ENCODE data around the gene TMEM150B.

Gene TMEM150B

DNA sequence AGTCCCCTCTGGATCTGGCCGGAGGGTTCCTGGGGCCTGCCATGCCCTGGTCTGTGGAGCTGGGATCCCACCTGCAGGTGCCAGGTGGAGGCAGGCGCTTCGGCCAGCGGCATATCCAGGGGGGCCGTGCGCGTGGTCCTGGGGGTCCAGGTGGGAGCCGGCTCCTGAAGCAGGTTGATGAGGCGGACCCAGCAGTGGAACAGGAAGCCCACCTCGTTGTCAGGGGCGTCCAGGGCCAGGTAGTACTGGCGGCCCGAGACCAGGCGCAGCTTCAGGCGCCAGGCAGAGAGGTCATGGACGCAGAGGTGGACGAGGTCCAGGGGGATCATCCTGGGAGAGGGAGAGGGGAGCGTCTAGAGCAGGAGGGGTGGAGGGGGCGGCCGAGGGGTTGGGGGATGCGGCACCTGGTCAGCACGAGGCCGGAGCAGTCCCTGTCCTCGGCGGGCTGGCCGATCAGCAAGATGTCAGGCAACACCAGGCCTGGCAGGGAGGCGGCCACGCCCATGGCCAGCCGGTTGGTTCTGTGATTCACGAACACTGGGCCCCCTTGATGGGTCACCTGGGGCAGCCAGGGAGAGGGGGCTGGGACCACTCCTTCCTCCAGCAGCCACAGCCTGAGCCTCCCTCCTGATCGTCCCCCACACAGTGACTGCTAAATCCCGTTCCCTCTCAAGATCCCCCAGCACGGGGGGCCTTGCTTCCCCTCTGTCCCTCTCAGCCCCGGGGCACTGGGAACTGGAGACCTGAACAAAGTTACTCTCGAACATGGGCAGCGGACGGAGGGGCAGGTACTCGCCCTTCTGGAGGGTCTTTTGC lies 37.2 kb upstream of the TMEM150B start:
- H3K4me1 Mint-ChIP-seq (ENCODE audit: low read depth): no peaks in the 10 kb centered on the region
- intact Hi-C loops (cut with micrococcal nuclease): no loop called here
- H3K27ac Mint-ChIP-seq: no peak overlapping the region
- no peaks in the 10 kb centered on the region for H3K36me3 Mint-ChIP-seq (ENCODE audit: low read depth)
- no peak overlapping the region for H3K4me3 Mint-ChIP-seq
- peaks cover 32% of the 10 kb centered on the region for H3K27me3 Mint-ChIP-seq
- H3K9me3 Mint-ChIP-seq: no peaks in the 10 kb centered on the region

DNA sequence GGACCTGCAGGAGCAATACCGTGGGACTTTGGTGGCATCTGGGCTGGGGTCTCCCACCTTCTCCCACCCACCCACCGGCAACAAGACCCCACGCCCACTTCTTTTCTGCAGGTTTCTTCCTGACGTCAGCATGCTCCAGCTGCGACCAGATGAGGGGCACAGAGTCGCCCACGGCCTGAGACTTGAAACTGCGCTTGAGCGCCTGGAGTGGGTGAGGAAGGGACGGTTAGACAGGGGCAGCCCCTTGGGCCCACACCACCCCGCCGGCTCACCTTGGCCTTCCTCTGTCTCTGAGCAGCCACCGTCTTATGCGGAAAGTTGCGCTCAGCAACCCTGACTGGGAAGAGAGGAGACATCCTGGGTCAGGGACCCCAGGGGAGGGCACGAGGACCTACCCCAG lies 35.8 kb upstream of the TMEM150B start:
- Mint-ChIP-seq H3K36me3 (ENCODE audit: low read depth) (no peaks in the 10 kb centered on the region), H3K27ac (no peak overlapping the region), H3K27me3 (peaks cover 40% of the 10 kb centered on the region), H3K9me3 (no peaks in the 10 kb centered on the region), H3K4me1 (ENCODE audit: low read depth) (no peaks in the 10 kb centered on the region), H3K4me3 (no peak overlapping the region)
- intact Hi-C loops (cut with micrococcal nuclease): no loop called here

- Mint-ChIP-seq H3K27me3 (peaks cover 44% of the 10 kb centered on the region), H3K4me3 (no peak overlapping the region), H3K36me3 (ENCODE audit: low read depth) (no peaks in the 10 kb centered on the region), H3K27ac (no peak overlapping the region), H3K4me1 (ENCODE audit: low read depth) (no peaks in the 10 kb centered on the region), H3K9me3 (no peaks in the 10 kb centered on the region)
- intact Hi-C loops (cut with micrococcal nuclease): no loop called here
Measured at GRCh38 chr19:55358943-55359908, 34.1 kb upstream of the TMEM150B start.

GRCh38 chr19:55358493-55358892 lies 33.4 kb upstream of the TMEM150B start:
- H3K27me3 Mint-ChIP-seq: peaks cover 48% of the 10 kb centered on the region
- no peak overlapping the region for H3K27ac Mint-ChIP-seq
- H3K9me3 Mint-ChIP-seq: no peaks in the 10 kb centered on the region
- intact Hi-C loops (cut with micrococcal nuclease): no loop called here
- H3K4me1 Mint-ChIP-seq (ENCODE audit: low read depth): peaks cover 5% of the 10 kb centered on the region
- no peak overlapping the region for H3K4me3 Mint-ChIP-seq
- no peaks in the 10 kb centered on the region for H3K36me3 Mint-ChIP-seq (ENCODE audit: low read depth)

- Mint-ChIP-seq H3K36me3 (ENCODE audit: low read depth) (no peaks in the 10 kb centered on the region), H3K9me3 (no peaks in the 10 kb centered on the region), H3K27me3 (peaks cover 70% of the 10 kb centered on the region), H3K4me1 (ENCODE audit: low read depth) (peaks cover 29% of the 10 kb centered on the region), H3K27ac (no peak overlapping the region), H3K4me3 (no peak overlapping the region)
- intact Hi-C loops (cut with micrococcal nuclease): no loop called here
Measured at GRCh38 chr19:55355213-55355821, 30.2 kb upstream of the TMEM150B start.

DNA sequence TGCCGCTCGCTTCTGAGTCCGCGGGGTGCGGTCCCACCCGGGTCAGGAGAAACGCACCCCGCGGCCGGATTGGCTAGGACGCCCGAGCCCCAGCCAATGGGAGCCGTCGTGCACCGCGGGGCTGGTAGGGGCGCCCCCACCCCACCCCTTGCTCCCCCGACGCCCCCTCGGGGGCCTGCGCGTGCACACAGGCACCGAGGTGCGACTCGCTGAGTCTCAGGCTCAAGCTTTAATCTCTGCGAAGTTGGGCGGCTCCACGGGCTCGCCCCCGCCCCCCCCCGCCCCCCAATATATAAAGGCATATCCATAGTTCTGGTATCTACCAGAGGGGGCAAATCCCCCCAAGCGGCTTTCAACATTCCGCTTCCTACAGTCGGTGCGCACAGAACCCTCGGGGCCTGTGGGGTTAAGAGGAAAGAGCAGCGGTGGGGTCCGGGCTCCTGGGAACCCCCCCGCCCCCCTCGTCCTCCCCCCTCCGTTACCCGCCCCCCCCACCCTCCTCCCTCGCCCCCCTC lies 29.6 kb upstream of the TMEM150B start, which contains the start of gene COX6B2:
Gene COX6B2, minus strand, starts transcription at position 22 of the 515 bp plus-strand sequence. CDS start 198 bp downstream, outside the sequence.
- intact Hi-C loops (cut with micrococcal nuclease): no loop called here
- Mint-ChIP-seq H3K27ac (no peak within 1 kb of the TSS), H3K27me3 (peaks cover 70% of the 10 kb centered on the region)

GRCh38 chr19:55353803-55354697 lies 28.9 kb upstream of the TMEM150B start:
- intact Hi-C loops (cut with micrococcal nuclease): no loop called here
- Mint-ChIP-seq H3K4me1 (ENCODE audit: low read depth) (peaks cover 29% of the 10 kb centered on the region), H3K36me3 (ENCODE audit: low read depth) (no peaks in the 10 kb centered on the region), H3K9me3 (no peaks in the 10 kb centered on the region), H3K27ac (no peak overlapping the region), H3K27me3 (peaks cover 70% of the 10 kb centered on the region), H3K4me3 (peak overlapping the region; percentile 75)

More for the DNA sequence above, 29.6 kb upstream of the TMEM150B start, which contains the start of gene COX6B2:
- Mint-ChIP-seq H3K9me3 (no peaks in the 10 kb centered on the region), H3K36me3 (ENCODE audit: low read depth) (no peaks in the 10 kb centered on the region), H3K4me3 (peak within 1 kb of the TSS; percentile 75), H3K4me1 (ENCODE audit: low read depth) (peaks cover 29% of the 10 kb centered on the region)

DNA sequence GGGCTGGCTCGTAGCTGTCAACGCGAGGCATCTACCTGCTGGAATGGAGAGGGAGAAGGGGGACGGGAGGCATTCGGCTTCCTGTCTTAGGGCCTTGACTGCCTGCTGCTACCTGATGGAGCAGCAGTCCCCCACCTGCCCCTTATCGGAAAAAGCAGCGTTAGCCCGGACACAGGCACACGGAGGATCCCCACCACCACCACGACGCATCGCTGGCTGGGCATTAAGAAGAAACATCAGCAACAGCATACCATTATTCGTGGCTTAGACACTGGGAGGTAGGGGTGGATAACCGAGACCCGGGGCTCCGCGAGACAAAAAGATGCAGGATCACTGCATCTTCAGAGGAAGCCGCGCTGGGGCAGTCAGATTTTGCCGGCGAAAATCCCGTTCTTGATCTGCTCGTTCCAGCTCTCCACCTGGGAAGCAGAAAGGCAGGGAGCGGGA lies 28.2 kb upstream of the TMEM150B start:
- H3K4me1 Mint-ChIP-seq (ENCODE audit: low read depth): peaks cover 29% of the 10 kb centered on the region
- H3K4me3 Mint-ChIP-seq: peak overlapping the region; percentile 75
- H3K9me3 Mint-ChIP-seq: no peaks in the 10 kb centered on the region
- H3K27ac Mint-ChIP-seq: no peak overlapping the region
- H3K36me3 Mint-ChIP-seq (ENCODE audit: low read depth): no peaks in the 10 kb centered on the region
- H3K27me3 Mint-ChIP-seq: peaks cover 64% of the 10 kb centered on the region
- intact Hi-C loops (cut with micrococcal nuclease): no loop called here

DNA sequence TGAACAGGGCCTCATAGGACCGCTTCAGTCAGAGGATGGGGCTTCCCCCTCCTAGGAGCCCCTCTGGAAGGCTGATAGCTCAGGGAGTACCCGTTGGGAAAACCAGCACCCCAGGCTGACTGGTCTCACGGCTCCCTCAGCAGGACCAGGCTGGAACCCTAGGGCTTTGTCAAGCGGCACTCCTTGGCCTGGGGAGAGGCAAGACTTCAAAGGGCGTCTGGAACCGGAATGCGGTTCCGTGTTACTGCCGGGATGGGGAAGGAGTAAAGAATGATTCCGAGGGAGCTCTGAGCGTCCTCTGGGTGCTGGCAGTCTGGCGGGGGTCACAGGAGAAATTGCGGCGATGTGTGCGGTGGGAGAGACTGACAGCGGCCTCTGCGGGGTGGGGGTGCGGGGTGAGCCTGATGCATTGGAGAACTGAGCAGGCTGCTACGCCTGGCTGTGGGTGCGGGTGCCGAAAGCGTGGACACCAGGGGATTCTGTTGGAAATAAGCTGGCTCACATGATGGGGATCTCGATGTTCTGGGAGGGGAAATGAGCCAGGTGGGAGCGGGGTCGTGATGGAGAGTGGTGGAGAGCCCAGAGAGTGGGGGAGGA lies 27.5 kb upstream of the TMEM150B start:
- Mint-ChIP-seq H3K9me3 (no peaks in the 10 kb centered on the region), H3K4me3 (peak overlapping the region; percentile 26), H3K4me1 (ENCODE audit: low read depth) (peaks cover 29% of the 10 kb centered on the region), H3K27me3 (peaks cover 58% of the 10 kb centered on the region), H3K27ac (no peak overlapping the region), H3K36me3 (ENCODE audit: low read depth) (peaks cover 5% of the 10 kb centered on the region)
- intact Hi-C loops (cut with micrococcal nuclease): no loop called here

DNA sequence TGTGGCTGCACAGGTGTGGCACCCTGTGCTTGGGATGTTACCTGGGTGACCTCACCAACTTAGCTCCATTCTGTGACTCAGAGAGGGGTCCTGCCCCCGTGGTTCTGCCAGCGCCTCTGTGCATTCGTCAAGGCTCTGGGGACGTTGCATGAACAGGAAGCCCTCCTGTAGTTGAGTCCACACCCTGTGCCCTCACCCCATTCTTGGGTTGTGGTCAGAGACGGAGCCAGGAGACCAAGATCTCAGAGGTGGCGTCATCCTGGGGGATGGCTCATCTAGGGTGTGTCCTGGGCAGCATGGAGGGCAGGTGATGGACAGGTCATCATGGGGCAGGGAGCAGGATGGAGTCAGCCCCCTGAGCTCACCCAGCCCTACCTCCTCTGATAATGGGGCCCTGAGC lies 26.9 kb upstream of the TMEM150B start:
- Mint-ChIP-seq H3K27ac (no peak overlapping the region), H3K4me1 (ENCODE audit: low read depth) (peaks cover 29% of the 10 kb centered on the region), H3K36me3 (ENCODE audit: low read depth) (peaks cover 11% of the 10 kb centered on the region), H3K9me3 (no peaks in the 10 kb centered on the region), H3K4me3 (no peak overlapping the region), H3K27me3 (peaks cover 52% of the 10 kb centered on the region)
- intact Hi-C loops (cut with micrococcal nuclease): no loop called here

DNA sequence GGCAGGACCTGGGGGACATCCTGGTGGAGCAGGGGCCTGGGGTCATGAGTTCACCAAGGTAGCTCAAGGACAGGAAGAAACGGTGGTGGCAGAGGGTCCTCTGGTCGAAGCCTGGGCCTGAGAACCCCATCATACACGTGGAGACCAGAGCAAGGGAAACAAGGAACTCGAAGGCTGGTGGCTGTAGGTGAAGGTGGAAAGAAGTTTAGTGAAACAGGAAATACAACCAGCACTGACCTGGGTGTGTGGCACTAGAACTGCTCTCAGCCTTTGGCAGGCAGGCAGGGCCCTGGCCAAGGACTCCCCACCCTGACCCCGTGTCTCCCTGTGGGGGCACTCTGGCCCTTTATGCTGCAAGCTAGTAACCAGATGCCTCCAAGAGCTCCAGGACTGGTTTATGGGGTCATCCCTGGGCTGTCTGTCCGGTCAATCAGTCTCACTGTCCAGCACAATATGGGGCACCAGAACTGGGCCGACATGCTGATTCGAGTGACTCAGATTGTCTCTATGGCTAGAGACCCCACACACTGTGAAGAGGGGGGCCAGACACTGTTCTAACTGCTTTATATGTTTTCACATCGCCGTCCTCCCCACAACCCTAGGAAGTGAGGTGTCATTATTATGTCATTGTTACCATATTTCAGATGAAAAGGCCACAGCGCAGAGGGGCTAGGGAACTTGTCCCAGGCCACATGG lies 25.6 kb upstream of the TMEM150B start:
- Mint-ChIP-seq H3K36me3 (ENCODE audit: low read depth) (peaks cover 24% of the 10 kb centered on the region), H3K4me3 (no peak overlapping the region), H3K9me3 (no peaks in the 10 kb centered on the region), H3K27ac (no peak overlapping the region), H3K4me1 (ENCODE audit: low read depth) (peaks cover 29% of the 10 kb centered on the region), H3K27me3 (peaks cover 40% of the 10 kb centered on the region)
- intact Hi-C loops (cut with micrococcal nuclease): no loop called here
